GM13976 (cell line): ENCODE data around the gene USP36.
A peak's percentile ranks its signal among the peaks of the same experiment; 100 is the strongest.

Source experiments
- DNase-seq: peaks from one replicate; pipeline ENCODE4 v3.0.0; 2012; ENCODE audit warnings: low spot score
- in situ Hi-C: fragments of 300-500 bp; cut with MboI; formaldehyde crosslinking; loops from one replicate; pipeline ENCODE4 v1.12.0; 2022; ENCODE audit warnings: low sequenced_read_pairs, mixed read lengths, inconsistent platforms; ENCODE audit not compliant: unreplicated experiment
- TF ChIP-seq, protein P1 (sequence below): IDR thresholded peaks from 2 replicates; pipeline ENCODE4 v1.5.1; 2012; ENCODE audit warnings: borderline replicate concordance, mild to moderate bottlenecking; ENCODE audit not compliant: insufficient read depth; ENCODE audit errors: extremely low read depth, missing control alignments, control extremely low read depth

USP36 gene

DNA sequence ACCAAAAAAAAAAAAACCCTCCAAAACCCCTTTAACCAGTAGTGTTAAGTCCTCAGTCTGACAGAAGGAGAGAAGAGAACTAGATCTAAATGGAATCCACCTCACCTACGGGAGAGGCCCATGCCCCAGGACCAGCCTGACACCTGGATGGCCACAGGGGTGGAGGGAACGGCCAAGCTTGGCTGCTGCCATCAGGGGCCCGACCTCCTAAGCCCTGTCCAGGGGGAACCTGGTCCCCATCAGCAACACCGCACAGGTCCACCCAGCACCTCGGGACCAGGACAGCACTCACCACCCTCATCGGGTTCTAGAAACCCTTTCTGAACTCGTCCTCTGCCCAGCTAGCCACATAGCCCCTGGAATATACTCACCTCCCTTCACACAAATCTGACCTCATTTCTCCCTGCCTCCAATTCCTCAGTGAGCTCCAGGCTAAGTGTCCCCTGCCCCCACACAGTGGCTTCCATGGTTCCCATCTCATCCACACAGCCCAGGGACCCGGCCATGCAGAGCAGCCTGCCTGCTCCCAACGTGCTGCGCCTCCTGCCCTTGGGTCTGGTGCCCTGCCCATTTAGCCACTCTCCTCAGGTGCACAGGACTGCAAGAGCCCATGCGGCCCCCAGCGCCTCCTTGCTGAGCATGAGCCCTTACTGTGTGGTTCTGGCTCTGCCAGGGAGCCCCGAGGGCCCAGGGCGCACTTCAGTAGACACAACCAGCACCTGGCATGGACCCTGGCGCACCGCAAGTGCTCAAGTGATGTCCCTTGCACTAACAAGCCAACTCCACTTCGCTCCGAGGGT is 40.3 kb downstream of the USP36 start:
- TF ChIP-seq, protein P1, sequence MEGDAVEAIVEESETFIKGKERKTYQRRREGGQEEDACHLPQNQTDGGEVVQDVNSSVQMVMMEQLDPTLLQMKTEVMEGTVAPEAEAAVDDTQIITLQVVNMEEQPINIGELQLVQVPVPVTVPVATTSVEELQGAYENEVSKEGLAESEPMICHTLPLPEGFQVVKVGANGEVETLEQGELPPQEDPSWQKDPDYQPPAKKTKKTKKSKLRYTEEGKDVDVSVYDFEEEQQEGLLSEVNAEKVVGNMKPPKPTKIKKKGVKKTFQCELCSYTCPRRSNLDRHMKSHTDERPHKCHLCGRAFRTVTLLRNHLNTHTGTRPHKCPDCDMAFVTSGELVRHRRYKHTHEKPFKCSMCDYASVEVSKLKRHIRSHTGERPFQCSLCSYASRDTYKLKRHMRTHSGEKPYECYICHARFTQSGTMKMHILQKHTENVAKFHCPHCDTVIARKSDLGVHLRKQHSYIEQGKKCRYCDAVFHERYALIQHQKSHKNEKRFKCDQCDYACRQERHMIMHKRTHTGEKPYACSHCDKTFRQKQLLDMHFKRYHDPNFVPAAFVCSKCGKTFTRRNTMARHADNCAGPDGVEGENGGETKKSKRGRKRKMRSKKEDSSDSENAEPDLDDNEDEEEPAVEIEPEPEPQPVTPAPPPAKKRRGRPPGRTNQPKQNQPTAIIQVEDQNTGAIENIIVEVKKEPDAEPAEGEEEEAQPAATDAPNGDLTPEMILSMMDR = no peak
- in situ Hi-C loops = loop anchor here (10.0 kb wide), 1 partner anchor 296 kb away; no protein-coding TSS in a partner anchor
- DNase-seq = peak; percentile 27

DNA sequence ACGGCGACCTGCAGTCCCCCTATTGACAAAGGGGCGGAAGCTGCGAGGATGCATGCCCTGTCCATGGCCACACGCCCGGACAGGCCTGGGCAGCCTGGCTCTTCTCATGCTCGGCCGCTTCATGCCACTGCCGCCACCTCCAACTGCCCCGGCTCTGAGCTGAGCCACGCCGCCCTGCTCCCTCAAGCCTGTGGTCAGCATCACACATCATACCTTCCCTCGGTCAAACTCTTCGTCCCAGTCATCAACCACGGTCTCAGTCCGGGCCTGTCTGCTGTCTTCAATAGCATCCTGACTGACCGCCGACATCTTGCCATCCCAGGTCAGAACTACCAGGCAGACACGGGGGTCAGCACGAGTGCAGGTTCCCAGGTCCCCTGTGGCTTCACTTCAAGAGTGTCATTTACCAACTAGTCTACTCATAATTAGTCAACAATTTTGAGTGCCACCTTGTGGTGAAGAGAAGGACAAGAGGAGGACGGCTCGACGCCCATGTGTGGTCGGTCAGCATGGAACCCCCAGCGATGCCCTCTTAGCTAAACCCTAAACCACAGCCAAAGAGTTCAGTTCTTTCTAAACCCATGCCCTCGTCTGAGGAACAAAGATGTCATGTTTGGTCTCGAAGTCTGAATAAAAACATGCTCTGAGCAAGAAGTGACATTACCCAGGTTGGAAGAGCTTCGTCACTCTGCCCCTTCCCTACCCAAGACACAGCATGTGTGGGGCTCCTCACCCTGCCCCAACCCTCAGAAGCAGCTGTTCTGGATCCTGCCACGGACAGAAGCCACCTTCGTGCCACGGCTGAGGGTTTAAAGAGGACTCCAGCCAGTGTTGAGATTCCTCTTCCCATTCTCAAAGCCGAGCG is 41.7 kb downstream of the USP36 start:
- peak; percentile 69 for DNase-seq
- in situ Hi-C loops = no loop called here
- TF ChIP-seq, protein P1 = peak; percentile 51

DNA sequence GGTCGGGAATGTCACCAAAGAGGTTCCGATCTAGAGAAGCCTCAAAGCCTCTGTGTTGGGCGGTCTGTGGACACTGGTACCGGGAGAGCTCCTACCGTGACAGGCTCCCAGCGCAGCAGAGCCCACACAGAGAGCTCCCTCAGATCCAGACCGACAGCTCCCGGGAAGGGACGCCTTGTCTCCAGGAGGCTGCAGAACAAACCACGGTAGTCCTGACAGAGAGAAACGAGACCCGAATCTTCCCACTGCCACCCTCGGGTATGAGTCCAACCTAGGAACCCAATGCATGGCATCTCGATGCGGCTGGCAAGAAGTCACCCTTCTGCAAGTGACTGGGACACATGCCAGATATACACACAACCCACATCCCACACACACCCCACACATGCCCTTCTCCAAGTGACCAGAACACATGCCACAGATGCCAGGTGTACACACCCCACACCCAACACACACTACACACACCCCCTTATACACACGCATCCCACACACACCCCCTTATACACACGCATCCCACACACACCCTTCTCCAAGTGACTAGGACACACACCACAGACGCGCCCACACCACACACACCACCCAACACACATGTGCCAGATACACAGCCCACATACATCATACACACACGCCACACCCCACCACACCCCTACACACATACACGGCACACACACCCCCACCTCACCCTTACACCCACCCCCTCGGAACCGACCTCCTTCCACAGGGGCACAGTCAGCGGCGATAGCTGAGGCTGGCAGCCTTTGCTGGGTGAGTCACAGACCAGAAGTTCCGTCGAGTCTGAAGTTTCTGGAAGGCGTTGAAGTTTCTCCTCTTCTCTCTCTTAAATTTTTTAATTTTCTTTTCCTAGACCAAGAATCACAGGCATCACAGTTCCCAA is 42.7 kb downstream of the USP36 start:
- no peak for DNase-seq

DNA sequence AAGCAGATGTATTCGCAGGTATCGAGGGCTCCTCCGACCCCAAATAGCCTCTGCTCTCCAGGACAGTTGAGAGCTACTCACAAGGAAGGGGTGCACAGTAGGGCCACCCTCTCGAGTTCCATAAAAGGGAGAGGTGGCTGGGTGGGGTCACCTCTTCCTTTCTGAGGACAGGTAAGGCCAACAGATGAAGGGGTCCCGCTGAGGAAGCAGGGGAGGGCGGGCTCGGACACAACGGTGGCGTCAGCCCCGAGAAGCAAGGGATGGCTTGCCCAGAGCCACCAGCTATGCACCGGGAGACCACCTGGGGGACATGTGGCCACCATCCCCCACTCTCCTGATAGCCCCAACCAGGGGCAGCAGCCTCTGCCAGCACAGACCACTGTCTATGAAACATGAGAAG is 43.4 kb downstream of the USP36 start:
- DNase-seq = no peak
- in situ Hi-C loops = no loop called here
- TF ChIP-seq, protein P1 = no peak

More for the DNA sequence above, 42.7 kb downstream of the USP36 start:
- TF ChIP-seq, protein P1 = no peak
- in situ Hi-C loops = no loop called here

DNA sequence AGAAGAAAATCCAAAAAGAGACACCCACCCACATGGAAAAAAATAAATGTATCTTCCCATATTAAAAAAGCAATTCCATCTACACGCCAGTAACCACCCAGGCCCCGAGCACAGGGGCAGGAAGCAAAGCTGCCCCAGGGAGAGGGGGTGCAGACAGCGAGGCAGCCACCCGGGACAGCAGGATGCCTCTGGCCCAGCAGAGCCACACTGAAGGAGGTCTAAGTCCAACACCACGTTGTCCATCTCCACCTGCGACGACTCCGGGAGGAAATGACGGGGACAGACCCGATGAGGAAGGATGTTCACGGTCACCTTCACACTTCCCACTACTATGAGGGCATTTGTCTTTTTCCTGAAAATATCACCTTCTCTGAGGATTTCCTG is 44.1 kb downstream of the USP36 start:
- in situ Hi-C loops = no loop called here
- no peak for DNase-seq
- TF ChIP-seq, protein P1 = no peak
